Middle frontal gyrus (tissue), 1 donor: ENCODE measurements around the gene MRPL12.

Experiments
- DNase-seq: peaks from one replicate; pipeline ENCODE4 v3.0.0-alpha.2; 2015; ENCODE audit warnings: low spot score; ENCODE audit errors: extremely low spot score

The MRPL12 gene

GRCh38 chr17:81715872-81716673 lies 12.9 kb downstream of the MRPL12 start:
- no peak for DNase-seq

- no peak for DNase-seq
These were observed 13.5 kb downstream of the MRPL12 start for GRCh38 chr17:81716674-81716996.

- no peak for DNase-seq
These were observed 14.0 kb downstream of the MRPL12 start for GRCh38 chr17:81717049-81717765.

- DNase-seq, result no peak
These were observed 14.6 kb downstream of the MRPL12 start for GRCh38 chr17:81717766-81718089.

- DNase-seq, result no peak
These were observed 16.5 kb downstream of the MRPL12 start for GRCh38 chr17:81719410-81720266.

- DNase-seq, result no peak
These were observed 17.3 kb downstream of the MRPL12 start for GRCh38 chr17:81720267-81721071.

GRCh38 chr17:81722184-81723120 lies 19.3 kb downstream of the MRPL12 start:
- DNase-seq, result no peak

GRCh38 chr17:81723651-81724209 lies 20.6 kb downstream of the MRPL12 start:
- DNase-seq, result no peak

GRCh38 chr17:81725439-81725838 lies 22.3 kb downstream of the MRPL12 start:
- no peak for DNase-seq

- no peak for DNase-seq
These were observed 22.8 kb downstream of the MRPL12 start for GRCh38 chr17:81726004-81726403.

GRCh38 chr17:81727324-81728031 lies 24.3 kb downstream of the MRPL12 start:
- DNase-seq, result no peak

- peak; percentile 73 for DNase-seq
These were observed 30.6 kb downstream of the MRPL12 start for GRCh38 chr17:81733507-81734404.

- DNase-seq, result no peak
These were observed 31.5 kb downstream of the MRPL12 start for GRCh38 chr17:81734405-81735263.

- DNase-seq, result no peak
These were observed 32.3 kb downstream of the MRPL12 start for GRCh38 chr17:81735264-81736102.

- DNase-seq, result no peak
These were observed 35.0 kb downstream of the MRPL12 start for GRCh38 chr17:81737947-81738800.
